ENCODE measurements around the gene EFCAB12.

EFCAB12 gene

GRCh38 chr3:129369711-129370110 is 58.7 kb downstream of the EFCAB12 start:
- TF ChIP-seq TAF1 (IDR thresholded peaks at IDR 0.05; ENCODE audit: borderline replicate concordance, insufficient read depth, low read length) (no peak), POLR2AphosphoS5 (IDR thresholded peaks at IDR 0.05; ENCODE audit: low read depth, low read length) (no peak), SIN3A (IDR thresholded peaks at IDR 0.05; ENCODE audit: borderline replicate concordance, insufficient read depth, low read length) (no peak), REST (IDR thresholded peaks at IDR 0.05; ENCODE audit: insufficient read depth in 1 of 2, low read depth in 2 of 2, low read length in 2 of 2) (no peak), FOXP2 (optimal IDR thresholded peaks at IDR 0.05; ENCODE audit: borderline replicate concordance, extremely low read depth, extremely low read length, insufficient read depth) (no peak)

- TF ChIP-seq FOXP2 (optimal IDR thresholded peaks at IDR 0.05; ENCODE audit: borderline replicate concordance, extremely low read depth, extremely low read length, insufficient read depth) = no peak
- TF ChIP-seq POLR2AphosphoS5 (IDR thresholded peaks at IDR 0.05; ENCODE audit: low read depth, low read length) = no peak
Observed at GRCh38 chr3:129367821-129368220, 60.6 kb downstream of the EFCAB12 start.

GRCh38 chr3:129366312-129366831 is 62.1 kb downstream of the EFCAB12 start:
- TF ChIP-seq REST (IDR thresholded peaks at IDR 0.05; ENCODE audit: insufficient read depth in 1 of 2, low read depth in 2 of 2, low read length in 2 of 2) (no peak), TAF1 (IDR thresholded peaks at IDR 0.05; ENCODE audit: borderline replicate concordance, insufficient read depth, low read length) (no peak), SIN3A (IDR thresholded peaks at IDR 0.05; ENCODE audit: borderline replicate concordance, insufficient read depth, low read length) (no peak), POLR2AphosphoS5 (IDR thresholded peaks at IDR 0.05; ENCODE audit: low read depth, low read length) (no peak), FOXP2 (optimal IDR thresholded peaks at IDR 0.05; ENCODE audit: borderline replicate concordance, extremely low read depth, extremely low read length, insufficient read depth) (no peak)

GRCh38 chr3:129365296-129366136 is 62.9 kb downstream of the EFCAB12 start:
- TF ChIP-seq FOXP2 (optimal IDR thresholded peaks at IDR 0.05; ENCODE audit: borderline replicate concordance, extremely low read depth, extremely low read length, insufficient read depth) (no peak), TAF1 (IDR thresholded peaks at IDR 0.05; ENCODE audit: borderline replicate concordance, insufficient read depth, low read length) (no peak), SIN3A (IDR thresholded peaks at IDR 0.05; ENCODE audit: borderline replicate concordance, insufficient read depth, low read length) (no peak), POLR2AphosphoS5 (IDR thresholded peaks at IDR 0.05; ENCODE audit: low read depth, low read length) (no peak), REST (IDR thresholded peaks at IDR 0.05; ENCODE audit: insufficient read depth in 1 of 2, low read depth in 2 of 2, low read length in 2 of 2) (no peak)

- no peak for TF ChIP-seq FOXP2 (optimal IDR thresholded peaks at IDR 0.05; ENCODE audit: borderline replicate concordance, extremely low read depth, extremely low read length, insufficient read depth)
- TF ChIP-seq REST (IDR thresholded peaks at IDR 0.05; ENCODE audit: insufficient read depth in 1 of 2, low read depth in 2 of 2, low read length in 2 of 2) = no peak
- TF ChIP-seq TAF1 (IDR thresholded peaks at IDR 0.05; ENCODE audit: borderline replicate concordance, insufficient read depth, low read length) = no peak
- no peak for TF ChIP-seq POLR2AphosphoS5 (IDR thresholded peaks at IDR 0.05; ENCODE audit: low read depth, low read length)
- no peak for TF ChIP-seq SIN3A (IDR thresholded peaks at IDR 0.05; ENCODE audit: borderline replicate concordance, insufficient read depth, low read length)
Observed at GRCh38 chr3:129360705-129361460, 67.6 kb downstream of the EFCAB12 start.
